Measurements from ENCODE around the gene CCSER1. TPM values are rescaled to one million over a fixed set of nuclear protein-coding genes. Genes with fewer than 3 reads are reported as not detected.

CCSER1 gene
- total RNA-seq, 1 donor from 2014 or later = 8.4 TPM

DNA sequence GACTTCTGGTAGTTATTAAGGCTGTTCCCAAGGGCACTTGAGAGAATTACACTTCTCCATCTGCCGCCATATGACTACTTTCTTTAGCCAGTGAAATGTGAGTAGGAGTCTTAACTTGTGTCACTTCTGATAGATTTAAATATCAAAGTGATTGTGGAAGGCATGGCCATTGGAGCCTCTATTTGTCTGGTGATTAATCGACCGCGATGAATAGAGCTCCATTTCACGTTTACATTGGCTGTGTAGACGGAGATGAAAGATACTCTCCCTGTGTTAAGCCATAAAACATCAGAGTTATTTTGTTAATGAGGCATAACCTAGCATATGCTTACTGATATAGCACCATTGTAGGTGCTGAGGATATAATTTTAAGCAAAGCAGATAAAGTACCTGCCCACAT lies 852.4 kb downstream of the CCSER1 start:
- no peaks in the 10 kb centered on the region for H3K4me1 ChIP-seq
- H3K4me3 ChIP-seq = no peak overlapping the region
- DNase-seq (no peak), ATAC-seq (no peak)
- TF ChIP-seq, protein P1, sequence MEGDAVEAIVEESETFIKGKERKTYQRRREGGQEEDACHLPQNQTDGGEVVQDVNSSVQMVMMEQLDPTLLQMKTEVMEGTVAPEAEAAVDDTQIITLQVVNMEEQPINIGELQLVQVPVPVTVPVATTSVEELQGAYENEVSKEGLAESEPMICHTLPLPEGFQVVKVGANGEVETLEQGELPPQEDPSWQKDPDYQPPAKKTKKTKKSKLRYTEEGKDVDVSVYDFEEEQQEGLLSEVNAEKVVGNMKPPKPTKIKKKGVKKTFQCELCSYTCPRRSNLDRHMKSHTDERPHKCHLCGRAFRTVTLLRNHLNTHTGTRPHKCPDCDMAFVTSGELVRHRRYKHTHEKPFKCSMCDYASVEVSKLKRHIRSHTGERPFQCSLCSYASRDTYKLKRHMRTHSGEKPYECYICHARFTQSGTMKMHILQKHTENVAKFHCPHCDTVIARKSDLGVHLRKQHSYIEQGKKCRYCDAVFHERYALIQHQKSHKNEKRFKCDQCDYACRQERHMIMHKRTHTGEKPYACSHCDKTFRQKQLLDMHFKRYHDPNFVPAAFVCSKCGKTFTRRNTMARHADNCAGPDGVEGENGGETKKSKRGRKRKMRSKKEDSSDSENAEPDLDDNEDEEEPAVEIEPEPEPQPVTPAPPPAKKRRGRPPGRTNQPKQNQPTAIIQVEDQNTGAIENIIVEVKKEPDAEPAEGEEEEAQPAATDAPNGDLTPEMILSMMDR (IDR thresholded peaks at IDR 0.05) = no peak
- no peaks in the 10 kb centered on the region for H3K36me3 ChIP-seq
- no peaks in the 10 kb centered on the region for H3K27me3 ChIP-seq (ENCODE audit: low read depth)
- no peak overlapping the region for H3K27ac ChIP-seq
- intact Hi-C loops (cut with DNase I) = no loop called here
- no peaks in the 10 kb centered on the region for H3K9me3 ChIP-seq

DNA sequence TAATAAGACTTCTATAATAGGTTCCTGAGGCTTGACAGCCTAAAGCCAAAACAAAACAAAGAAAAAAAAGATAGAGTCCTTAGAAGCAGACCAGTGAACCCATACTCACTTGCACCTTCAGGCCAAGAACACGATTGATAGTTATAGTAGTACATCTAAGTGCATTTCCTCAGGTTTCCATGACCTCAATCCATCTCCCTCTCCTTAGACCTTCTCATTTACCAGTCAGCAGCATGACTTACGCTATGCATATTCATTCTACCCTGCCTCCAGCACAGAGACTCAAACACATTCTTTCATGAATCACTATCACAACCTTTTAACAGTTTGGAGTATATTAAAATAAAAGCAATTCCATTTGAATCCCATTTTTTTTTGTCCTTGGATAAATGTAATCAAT lies 855.6 kb downstream of the CCSER1 start:
- Histone ChIP-seq H3K27me3 (ENCODE audit: low read depth) (no peaks in the 10 kb centered on the region), H3K4me1 (no peaks in the 10 kb centered on the region), H3K9me3 (no peaks in the 10 kb centered on the region), H3K27ac (no peak overlapping the region), H3K4me3 (no peak overlapping the region), H3K36me3 (no peaks in the 10 kb centered on the region)
- TF ChIP-seq, protein P1 (IDR thresholded peaks at IDR 0.05) = no peak
- ATAC-seq = no peak
- DNase-seq = no peak
- intact Hi-C loops (cut with DNase I) = no loop called here

DNA sequence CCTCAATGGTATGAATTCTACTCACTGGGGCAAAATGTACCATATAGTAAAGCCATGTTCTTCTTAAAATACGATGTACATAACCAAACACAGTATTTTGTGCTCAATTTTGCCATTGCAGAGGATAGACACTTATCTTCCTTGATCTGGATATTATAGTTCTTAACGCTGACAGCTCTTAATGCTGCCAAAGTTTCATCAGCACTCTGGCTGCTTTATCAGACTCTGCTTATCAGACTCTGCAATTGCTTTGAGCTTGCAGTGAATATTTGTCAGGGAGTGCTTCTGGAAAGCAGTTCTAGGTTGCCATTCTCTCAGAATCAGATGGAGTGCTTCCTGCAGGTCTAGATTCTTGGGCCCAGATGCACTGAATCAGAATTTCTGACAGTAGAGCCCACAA lies 863.1 kb downstream of the CCSER1 start:
- intact Hi-C loops (cut with DNase I) = no loop called here
- TF ChIP-seq, protein P1 (IDR thresholded peaks at IDR 0.05) = no peak
- DNase-seq = no peak
- H3K9me3 ChIP-seq = no peaks in the 10 kb centered on the region
- no peaks in the 10 kb centered on the region for H3K36me3 ChIP-seq
- H3K27ac ChIP-seq = no peak overlapping the region
- ATAC-seq = no peak
- no peaks in the 10 kb centered on the region for H3K4me1 ChIP-seq
- H3K27me3 ChIP-seq (ENCODE audit: low read depth) = no peaks in the 10 kb centered on the region
- no peak overlapping the region for H3K4me3 ChIP-seq

DNA sequence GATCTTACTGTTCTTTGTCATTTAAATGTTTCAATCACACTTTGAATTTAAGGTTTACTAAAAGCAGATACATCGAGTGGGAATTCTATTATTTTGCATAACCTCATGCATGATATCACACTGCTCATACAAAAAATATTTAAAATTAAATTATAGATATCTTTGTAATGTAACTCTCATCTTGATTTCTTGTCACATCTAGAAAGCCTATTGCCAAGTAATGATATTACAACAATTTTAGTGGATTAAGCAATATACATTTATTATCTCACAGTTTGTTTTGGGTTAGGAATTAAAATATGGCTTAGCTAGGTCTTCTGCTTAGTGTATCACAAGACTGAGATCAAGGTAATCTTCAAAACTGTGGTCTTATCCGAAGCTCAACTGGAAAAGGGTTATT lies 865.0 kb downstream of the CCSER1 start:
- DNase-seq (no peak), ATAC-seq (no peak)
- Histone ChIP-seq H3K4me3 (no peak overlapping the region), H3K27me3 (ENCODE audit: low read depth) (no peaks in the 10 kb centered on the region), H3K36me3 (no peaks in the 10 kb centered on the region), H3K27ac (no peak overlapping the region), H3K9me3 (no peaks in the 10 kb centered on the region), H3K4me1 (no peaks in the 10 kb centered on the region)
- TF ChIP-seq, protein P1 (IDR thresholded peaks at IDR 0.05) = no peak
- intact Hi-C loops (cut with DNase I) = no loop called here

DNA sequence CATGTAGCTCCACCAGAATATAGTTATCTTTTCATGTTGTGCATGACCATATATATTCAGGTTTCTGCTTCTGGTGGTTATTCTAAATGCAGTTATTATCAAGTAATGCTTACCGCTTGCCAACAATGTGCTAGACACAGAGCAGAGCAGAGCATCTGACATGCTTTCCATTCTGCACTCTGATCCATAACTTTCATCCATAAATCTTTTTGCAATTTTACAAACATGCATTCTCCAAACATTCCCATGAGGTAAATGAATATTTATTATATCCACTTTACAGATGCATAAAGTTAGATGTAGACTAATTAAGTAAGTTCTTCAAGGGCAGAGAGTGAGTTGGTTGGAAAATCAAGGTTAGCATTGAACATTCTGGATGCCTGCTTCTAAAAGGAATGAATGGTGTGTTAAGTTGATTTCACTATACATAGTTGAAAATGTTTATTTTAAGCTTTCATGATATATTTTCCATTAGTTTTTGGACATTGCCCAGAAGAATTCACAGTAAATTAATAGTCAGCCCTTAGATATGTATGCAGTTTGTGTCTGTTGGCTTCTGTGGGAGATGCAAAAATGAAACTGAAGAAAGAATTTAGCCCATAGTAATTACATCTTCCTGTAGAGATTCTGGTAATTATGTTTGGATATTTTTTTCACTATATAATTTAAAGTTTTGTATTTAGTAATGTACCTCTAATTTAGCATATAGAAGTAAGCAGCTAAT lies 867.8 kb downstream of the CCSER1 start:
- DNase-seq (no peak), ATAC-seq (no peak)
- Histone ChIP-seq H3K27me3 (ENCODE audit: low read depth) (no peaks in the 10 kb centered on the region), H3K27ac (no peak overlapping the region), H3K36me3 (no peaks in the 10 kb centered on the region), H3K9me3 (no peaks in the 10 kb centered on the region), H3K4me3 (no peak overlapping the region), H3K4me1 (no peaks in the 10 kb centered on the region)
- TF ChIP-seq, protein P1 (IDR thresholded peaks at IDR 0.05) = no peak
- intact Hi-C loops (cut with DNase I) = no loop called here
